GM12891 (cell line): ENCODE results near the gene USP7.
A peak's percentile ranks its signal among the peaks of the same experiment; 100 is the strongest.
"Not testable (repeated sequence)": the region's sequence is repeated elsewhere in the genome, so short reads cannot be mapped to it uniquely, and the experiment has no call there.

ENCODE experiments used
- DNase-seq: peaks from one replicate; pipeline ENCODE4 v3.0.0; 2011; ENCODE audit warnings: low spot score; ENCODE audit not compliant: insufficient read length
- FAIRE-seq: peaks from 2 replicates; lab custom pipeline; 2011; peaks lifted over from hg19 to GRCh38; lab: Jason Lieb, UNC
- PAX5 ChIP-seq: IDR thresholded peaks from 2 replicates; pipeline ENCODE4 v1.6.1; 2011; ENCODE audit warnings: low read length, moderate library complexity, mild to moderate bottlenecking; ENCODE audit not compliant: insufficient read depth, severe bottlenecking
- POLR2A ChIP-seq: IDR thresholded peaks from 2 replicates; pipeline ENCODE4 v1.6.1; 2011; ENCODE audit warnings: low read depth, low read length, control low read depth
- POLR2AphosphoS5 ChIP-seq: IDR thresholded peaks from 2 replicates; pipeline ENCODE4 v1.6.1; 2011; ENCODE audit warnings: low read depth, low read length, control low read depth
- POU2F2 ChIP-seq: IDR thresholded peaks from 2 replicates; pipeline ENCODE4 v1.6.1; 2011; ENCODE audit warnings: low read depth, mild to moderate bottlenecking, control low read depth, low read length, moderate library complexity
- SPI1 ChIP-seq: IDR thresholded peaks from 2 replicates; pipeline ENCODE4 v1.6.1; 2011; ENCODE audit warnings: low read depth, low read length, control low read depth
- TAF1 ChIP-seq: IDR thresholded peaks from 2 replicates; pipeline ENCODE4 v1.6.1; 2011; ENCODE audit warnings: low read depth, low read length, control low read depth

USP7 gene

DNA sequence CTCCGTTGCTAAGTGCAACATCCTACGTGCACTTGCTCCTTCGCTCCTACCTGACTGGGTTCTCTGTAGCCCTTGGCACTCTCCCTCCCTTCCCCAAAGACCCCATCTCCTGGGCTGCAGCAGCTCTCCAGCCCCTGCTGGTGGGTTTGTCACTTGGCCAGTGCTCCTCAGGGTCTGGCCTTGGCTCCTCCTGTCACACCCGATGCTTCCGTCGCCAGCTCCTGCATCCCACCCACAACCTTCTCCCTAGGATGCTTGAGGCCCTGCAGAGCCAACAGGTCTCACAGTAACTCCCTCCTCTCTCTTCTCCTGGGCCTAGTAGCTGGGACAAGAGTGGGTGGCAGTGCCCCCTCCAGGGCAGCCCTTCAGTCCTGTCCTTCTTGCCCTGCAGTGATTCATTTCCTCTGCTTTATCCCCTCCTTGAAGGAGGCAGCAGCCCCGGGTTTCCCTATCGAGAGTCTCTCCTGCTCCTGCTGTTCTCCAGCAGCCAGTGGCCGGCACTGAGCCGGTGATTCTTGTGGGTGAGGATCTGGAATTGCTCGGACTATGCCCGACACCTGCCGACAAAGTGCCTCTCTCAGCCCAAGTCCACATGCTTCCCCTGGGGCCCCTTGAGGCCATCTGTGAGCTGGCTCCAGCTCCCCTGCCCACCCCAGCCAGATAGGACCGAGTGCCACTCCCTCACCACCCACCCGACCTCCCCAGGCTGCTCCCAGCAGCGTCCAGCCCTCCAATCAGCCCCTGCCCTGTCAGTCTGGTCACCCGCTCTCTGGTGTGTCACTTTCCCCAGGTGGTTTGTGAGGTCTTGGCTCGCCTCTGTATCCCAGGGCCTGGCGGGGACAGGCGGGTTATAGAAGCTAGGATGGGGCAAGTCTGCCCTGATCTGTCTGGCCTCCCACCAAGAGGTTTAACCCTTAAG, 77.8 kb downstream of the USP7 start:
- no peak for DNase-seq
- 0 out of 2 replicates have a peak, but pooled peaks have one; percentile 36 for TF ChIP-seq POU2F2
- TF ChIP-seq TAF1: no peak
- peak; percentile 57; the same call in 1 of the 2 replicates for TF ChIP-seq POLR2AphosphoS5
- TF ChIP-seq SPI1: no peak
- FAIRE-seq: peak; percentile 26

DNA sequence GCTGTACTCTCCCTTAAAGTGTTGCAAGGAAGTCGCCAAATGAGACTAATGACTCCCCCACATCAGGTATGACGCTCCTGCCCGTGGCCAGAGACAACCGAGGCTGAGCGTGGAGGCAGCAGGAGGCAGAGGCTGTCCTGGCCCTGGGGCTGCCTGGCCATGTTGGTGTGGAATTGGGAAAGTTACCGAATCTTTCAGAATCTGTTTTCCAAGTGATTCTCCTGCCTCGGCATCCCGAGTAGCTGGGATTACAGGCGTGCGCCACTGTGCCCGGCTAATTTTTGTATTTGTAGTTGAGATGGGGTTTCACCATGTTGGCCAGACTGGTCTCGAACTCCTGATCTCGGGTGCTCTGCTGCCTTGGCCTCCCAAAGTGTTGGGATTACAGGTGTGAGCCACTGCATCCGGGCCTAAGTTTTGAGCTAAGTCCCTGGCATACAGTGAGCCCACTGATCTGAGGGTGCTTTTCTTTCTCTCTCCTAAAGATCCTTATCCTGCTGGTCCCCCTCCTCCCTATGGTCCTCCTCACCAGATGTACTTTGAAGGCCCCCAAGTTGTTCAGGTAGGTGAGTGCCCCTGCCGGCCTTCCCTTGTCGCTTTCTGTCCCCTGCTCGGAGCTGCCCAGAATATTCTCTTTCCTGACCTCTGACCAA, 80.9 kb downstream of the USP7 start:
- DNase-seq (no peak), FAIRE-seq (no peak)
- TF ChIP-seq POU2F2 (no peak), SPI1 (no peak), PAX5 (no peak), TAF1 (no peak), POLR2AphosphoS5 (no peak), POLR2A (no peak)

DNA sequence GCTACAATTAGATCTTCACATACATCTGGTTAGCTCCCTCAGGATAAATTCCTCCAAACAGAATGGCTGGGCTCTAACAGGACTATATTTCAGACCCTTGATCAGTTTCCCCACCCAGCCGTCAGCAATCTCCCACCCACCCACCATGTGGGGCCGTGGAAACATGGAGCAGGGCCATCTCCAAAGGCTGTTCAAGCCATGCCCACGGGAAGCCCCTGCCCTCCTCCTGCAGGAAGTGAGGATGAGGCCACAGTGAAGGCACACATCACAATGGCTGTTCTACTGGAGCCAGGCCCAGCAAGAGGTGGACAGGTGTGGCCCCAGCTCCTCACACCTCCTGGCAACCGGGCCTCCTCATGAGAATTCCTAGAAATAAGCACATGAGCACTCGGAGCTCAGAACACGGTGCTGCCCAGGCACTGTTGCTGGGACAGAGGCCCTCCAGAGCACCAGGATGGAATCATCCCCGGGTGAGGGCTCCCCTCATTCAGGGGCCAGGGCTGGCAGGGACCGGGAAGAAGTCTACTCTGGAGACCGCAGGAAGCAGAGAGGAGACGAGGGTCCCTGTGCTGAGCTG, 81.6 kb downstream of the USP7 start, which contains the start of gene LITAFD:
Gene LITAFD, plus strand, starts transcription at position 311 of the 577 bp plus-strand sequence. CDS start 2,005 bp downstream, outside the sequence.
- FAIRE-seq: no peak
- TF ChIP-seq POU2F2 (no peak), TAF1 (no peak), SPI1 (no peak), PAX5 (no peak), POLR2AphosphoS5 (no peak), POLR2A (no peak)

DNA sequence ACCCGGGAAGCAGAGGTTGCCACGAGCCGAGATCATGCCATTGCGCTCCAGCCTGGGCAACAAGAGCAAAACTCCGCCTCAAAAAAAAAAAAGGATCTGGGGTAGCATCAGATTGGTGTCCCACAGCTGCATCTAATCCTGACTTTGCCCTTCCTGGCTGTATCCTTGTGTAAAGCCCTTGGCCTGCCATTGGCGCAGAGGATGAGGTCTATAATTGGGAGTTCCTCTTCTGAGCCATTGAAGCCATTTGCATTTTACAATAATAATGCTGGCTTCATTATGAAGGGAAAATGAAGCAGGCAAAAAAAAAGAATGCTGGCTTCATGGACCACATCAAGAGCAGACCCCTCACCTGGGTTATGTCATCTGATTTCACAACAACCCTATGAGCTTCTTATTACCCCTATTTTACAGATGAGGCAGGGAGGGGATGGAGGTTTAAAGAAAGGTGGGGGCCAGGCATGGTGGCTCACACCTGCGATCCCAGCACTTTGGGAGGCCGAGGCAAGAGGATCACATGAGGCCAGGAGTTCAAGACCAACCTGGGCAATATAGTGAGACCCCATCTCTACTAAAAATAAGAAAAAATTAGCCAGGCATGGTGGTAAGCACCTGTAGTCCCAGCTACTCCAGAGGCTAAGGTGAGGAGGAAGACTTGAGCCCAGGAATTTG, 82.7 kb downstream of the USP7 start:
- DNase-seq (no peak), FAIRE-seq (no peak)
- TF ChIP-seq POU2F2: no peak
- TF ChIP-seq SPI1: no peak
- no peak for TF ChIP-seq POLR2AphosphoS5
- no peak for TF ChIP-seq TAF1
- TF ChIP-seq POLR2A: no peak
- no peak for TF ChIP-seq PAX5

More for the DNA sequence above, 81.6 kb downstream of the USP7 start, which contains the start of gene LITAFD:
- no peak for DNase-seq

DNA sequence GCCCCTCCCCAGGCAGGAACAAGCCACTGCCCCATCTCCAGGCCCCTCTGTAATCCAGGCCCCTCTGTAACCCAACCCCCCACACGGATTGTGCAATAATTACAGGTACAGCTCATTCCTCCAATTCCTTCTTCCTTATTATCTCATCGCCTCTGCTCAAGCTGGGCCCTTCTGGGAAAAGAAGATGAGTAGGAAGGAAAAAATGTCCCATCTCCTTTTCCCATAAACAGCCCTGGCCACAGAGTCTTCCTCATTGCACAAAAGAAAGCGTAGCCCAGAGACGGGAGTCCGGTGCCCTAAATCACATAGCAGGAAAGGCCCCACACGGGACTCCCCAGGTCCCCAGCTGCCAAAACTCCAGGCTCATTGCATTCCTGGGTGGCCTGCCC, 85.2 kb downstream of the USP7 start:
- FAIRE-seq (no peak), DNase-seq (no peak)
- TF ChIP-seq TAF1 (no peak), POLR2AphosphoS5 (no peak), POU2F2 (no peak), PAX5 (no peak), POLR2A (no peak), SPI1 (no peak)

DNA sequence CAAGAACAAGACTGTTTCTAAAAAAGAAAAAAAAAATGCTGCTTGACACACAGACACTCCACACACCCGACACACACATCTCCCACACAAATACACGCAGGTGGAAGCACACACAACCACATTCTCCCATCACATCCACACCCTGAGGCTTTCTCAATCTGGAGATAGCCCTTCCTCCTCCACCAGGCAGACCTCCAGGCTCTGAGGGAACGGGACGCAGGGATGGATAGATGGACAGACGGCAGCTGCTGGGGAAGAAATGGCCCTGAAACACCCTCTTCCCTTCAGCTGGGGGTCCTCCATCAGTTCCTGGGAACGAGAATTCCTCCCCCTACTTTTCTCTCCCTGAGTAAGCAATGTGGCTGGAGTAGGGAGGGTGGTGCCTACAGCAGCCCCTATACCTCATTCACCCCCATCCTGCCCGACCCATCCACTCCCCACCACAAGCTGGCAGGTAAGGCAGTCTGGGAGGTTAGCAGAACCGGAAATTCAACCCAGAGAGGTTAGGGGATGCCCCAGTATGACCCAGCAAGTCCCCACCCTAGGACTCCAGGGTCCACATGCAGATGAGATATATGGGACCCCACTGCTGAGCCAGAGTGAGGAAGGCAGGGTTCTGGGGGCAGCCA, 85.7 kb downstream of the USP7 start:
- FAIRE-seq: no peak
- DNase-seq: no peak
- no peak for TF ChIP-seq POLR2AphosphoS5

DNA sequence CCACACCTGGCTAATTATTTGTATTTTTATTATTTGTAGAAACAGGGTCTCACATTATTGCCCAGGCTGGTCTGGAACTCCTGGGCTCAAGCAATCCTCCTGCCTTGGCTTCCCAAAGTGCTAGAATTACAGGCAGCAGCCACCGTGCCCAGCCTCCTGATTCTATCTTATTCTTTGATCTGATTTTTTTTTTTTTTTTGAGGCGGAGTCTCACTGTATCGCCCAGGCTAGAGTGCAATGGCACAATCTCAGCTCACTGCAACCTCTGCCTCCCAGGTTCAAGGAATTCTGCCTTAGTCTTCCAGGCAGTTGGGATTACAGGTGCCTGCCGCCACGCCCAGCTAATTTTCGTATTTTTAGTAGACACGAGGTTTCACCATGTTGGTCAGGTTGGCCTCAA, 88.4 kb downstream of the USP7 start:
- DNase-seq, FAIRE-seq: not testable (repeated sequence)

DNA sequence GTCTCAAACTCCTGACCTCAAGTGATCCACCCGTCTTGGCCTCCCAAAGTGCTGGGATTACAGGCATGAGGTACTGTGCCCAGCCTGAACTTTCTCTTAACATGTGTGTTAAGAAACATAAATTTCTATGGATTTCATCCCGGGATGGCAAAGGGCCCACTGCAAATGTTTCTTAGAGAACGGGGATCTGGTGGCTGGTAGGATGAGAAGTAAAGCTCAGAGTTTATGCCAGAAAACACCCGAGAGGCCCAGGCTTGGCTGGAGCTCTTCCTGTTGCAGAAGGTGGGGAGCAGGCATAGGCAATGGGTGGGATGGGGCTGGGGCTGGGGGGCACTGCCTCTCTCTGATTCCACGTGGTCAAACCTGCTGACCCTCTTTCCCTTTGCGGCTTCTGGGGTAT, 89.3 kb downstream of the USP7 start:
- no peak for TF ChIP-seq SPI1
- TF ChIP-seq POLR2A: no peak
- no peak for TF ChIP-seq PAX5
- no peak for TF ChIP-seq POLR2AphosphoS5
- no peak for TF ChIP-seq POU2F2
- no peak for TF ChIP-seq TAF1
- DNase-seq: no peak
- no peak for FAIRE-seq

DNA sequence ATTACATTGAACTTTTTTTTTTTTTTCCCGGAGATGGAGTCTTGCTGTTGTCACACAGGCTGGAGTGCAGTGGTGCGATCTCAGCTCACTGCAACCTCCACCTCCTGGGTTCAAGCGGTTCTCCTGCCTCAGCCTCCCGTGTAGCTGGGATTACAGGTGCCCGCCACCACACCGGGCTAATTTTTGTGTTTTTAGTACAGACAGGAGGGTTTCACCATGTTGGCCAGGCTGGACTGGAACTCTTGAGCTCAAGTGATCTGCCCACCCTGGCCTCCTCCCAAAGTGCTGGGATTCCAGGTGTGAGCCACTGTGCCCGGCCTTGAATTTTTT, 89.9 kb downstream of the USP7 start:
- DNase-seq, FAIRE-seq: not testable (repeated sequence)
